SIG-M5 (cell line): ENCODE measurements around the gene ZNF398.

ENCODE experiments used
- DNase-seq: peaks from one replicate; lab custom pipeline; 2025; lab: John Stamatoyannopoulos, UW

ZNF398 gene

GRCh38 chr7:149147752-149148653 is 750 bp downstream of the ZNF398 start:
- no peak for DNase-seq

GRCh38 chr7:149150981-149151380 is 3.7 kb downstream of the ZNF398 start:
- DNase-seq, result no peak

- DNase-seq, result no peak
Measured at GRCh38 chr7:149153346-149153745, 6.1 kb downstream of the ZNF398 start.

- DNase-seq, result no peak
Measured at GRCh38 chr7:149154056-149154455, 6.8 kb downstream of the ZNF398 start.

- DNase-seq, result no peak
Measured at GRCh38 chr7:149156898-149157297, 9.6 kb downstream of the ZNF398 start.

GRCh38 chr7:149161241-149161848 is 14.1 kb downstream of the ZNF398 start:
- no peak for DNase-seq

GRCh38 chr7:149166142-149166541 is 18.9 kb downstream of the ZNF398 start:
- DNase-seq, result no peak

- no peak for DNase-seq
Measured at GRCh38 chr7:149166630-149167352, 19.5 kb downstream of the ZNF398 start.

GRCh38 chr7:149171892-149172533 is 24.8 kb downstream of the ZNF398 start:
- no peak for DNase-seq

- DNase-seq, result no peak
Measured at GRCh38 chr7:149172534-149172920, 25.3 kb downstream of the ZNF398 start.

- no peak for DNase-seq
Measured at GRCh38 chr7:149175150-149175549, 27.9 kb downstream of the ZNF398 start.

GRCh38 chr7:149179241-149179640 is 32.0 kb downstream of the ZNF398 start:
- no peak for DNase-seq

- DNase-seq, result no peak
Measured at GRCh38 chr7:149180722-149181449, 33.6 kb downstream of the ZNF398 start.

GRCh38 chr7:149181450-149181790 is 34.2 kb downstream of the ZNF398 start:
- DNase-seq, result no peak

- DNase-seq, result no peak
Measured at GRCh38 chr7:149184274-149184673, 37.0 kb downstream of the ZNF398 start.

GRCh38 chr7:149188213-149188612 is 41.0 kb downstream of the ZNF398 start:
- DNase-seq, result no peak

- DNase-seq, result no peak
Measured at GRCh38 chr7:149188637-149189259, 41.5 kb downstream of the ZNF398 start.

- DNase-seq, result no peak
Measured at GRCh38 chr7:149191851-149192250, 44.6 kb downstream of the ZNF398 start.

- no peak for DNase-seq
Measured at GRCh38 chr7:149194799-149195179, 47.5 kb downstream of the ZNF398 start.

- DNase-seq, result no peak
Measured at GRCh38 chr7:149195180-149196150, 48.2 kb downstream of the ZNF398 start, which contains the start of gene ZNF282. TSS of gene ZNF282 (plus strand) at chr7:149195546. CDS start at chr7:149195590, 44 bp downstream.
